ENCODE data around the gene MYL6B.
"Not testable (repeated sequence)": the region's sequence is repeated elsewhere in the genome, so short reads cannot be mapped to it uniquely, and the experiment has no call there.

MYL6B gene

DNA sequence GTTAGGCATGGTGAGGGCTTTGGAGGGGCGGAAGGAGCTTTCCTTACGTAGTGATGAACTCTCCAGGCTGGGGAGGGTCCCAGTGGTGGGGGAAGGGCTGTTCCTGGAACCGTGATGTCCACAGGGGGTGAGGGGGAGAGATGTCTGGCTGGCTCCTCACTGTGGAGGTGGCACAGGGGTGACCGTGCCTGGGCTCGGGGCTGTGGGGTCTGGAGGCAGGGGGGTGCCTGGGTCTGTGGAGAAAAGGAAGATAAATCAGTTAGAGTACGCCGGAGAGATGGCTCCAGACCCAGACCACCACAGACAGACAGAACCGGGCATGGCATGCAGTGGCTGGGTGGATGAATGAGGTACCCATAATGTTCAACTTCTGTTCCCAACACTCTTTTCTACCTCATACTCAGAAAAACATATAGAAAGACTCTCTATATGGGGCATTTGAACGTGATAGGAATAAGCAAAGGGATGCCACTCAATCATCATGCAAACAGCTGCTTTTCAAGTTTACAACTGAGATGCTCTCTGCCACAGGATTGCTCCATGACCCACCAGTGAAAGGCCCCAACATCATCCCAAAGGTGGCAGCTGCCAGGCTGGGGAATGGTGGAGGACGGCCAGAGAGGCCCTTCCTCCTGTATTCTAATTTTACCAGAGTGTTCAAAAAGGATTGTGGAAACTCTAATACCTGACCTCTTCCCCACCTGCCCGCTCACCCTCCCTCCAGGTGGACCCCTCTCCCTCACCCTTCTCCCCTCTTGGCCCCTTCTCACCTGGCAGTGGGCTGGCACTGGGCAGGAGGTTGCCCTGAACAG is 11.4 kb downstream of the MYL6B start:
- no peak for DNase-seq

DNA sequence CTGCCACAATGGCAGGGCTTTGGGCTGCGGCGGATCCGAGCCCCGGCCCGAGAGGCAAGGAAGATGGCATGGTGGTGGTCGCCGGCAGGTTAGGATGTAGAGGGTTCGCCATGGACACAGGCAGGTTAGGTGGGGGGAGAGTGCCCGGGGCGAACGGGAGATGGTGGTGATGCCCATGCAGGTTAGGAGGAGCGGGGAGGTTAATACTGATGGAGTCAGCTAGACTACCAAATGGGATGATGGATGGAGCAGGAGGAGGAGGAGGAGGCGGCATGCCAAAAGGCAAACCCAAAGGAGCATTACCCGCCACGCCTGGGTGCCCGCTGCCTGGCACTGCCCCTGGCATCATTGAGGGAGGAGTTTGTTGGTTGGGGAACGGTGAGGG is 11.9 kb downstream of the MYL6B start:
- no peak for DNase-seq

DNA sequence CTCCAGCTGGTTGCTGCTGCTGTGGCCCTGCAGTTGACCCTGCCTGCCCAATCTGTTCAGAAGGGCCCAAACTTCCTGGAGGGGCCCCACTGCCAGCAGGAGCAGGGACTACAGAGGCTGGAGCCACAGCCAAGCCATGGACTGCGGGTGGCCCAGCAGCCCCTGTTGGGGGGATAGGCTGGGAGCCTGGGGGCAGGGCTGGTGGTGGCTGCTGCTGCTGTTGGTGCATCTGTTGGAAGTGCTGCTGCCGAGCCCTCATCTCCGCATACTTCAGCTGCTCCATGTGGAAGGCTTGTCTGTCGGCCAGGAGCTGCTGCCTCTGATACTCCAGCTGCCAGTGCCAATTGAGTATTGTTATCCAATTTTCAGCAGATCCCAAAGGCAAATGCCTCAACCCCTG is 13.0 kb downstream of the MYL6B start:
- DNase-seq = no peak

DNA sequence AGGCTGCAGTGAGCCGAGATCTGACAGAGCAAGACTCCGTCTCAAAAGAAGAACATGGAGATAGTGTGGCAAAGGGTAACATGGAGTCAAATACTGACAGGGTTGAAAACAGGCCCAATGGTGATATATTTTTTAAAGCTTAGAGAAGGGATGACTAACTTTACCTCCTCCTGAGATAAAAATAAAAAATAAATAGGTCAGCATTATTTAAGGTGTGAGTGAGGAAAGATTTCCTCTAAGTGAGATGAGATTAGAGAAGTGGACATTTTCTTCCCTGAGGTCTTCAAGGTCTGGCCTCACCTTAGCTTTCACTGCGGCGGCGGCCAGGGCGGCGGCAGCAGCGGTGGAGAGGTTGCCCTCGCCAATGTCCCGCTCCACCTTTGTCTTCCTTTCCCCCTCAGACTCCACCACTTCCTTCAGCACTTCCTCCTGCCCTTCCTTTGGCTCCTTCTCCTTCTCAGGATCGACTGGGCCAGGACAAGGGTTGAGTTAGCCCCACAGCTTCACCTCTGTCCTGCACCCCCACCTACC is 16.9 kb downstream of the MYL6B start:
- no peak for DNase-seq

DNA sequence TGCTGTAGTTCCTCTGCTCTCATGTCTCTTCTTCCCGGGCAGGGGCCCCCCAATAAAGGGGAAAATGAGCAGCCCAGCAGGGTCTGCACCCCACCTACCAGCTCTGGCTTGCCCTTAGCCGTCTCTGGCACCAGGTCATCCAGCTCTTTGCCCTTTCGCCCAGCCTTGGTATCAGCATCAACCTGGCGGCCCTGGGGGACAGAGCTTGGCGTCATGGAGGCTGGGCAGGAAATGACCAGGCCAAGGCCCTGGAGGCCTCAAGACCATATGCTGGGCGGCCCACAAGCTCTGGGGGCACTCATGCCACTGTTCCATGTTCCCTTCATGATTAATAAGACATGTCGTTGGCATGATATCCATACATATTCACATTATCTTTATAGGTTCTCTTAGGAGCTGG is 20.5 kb downstream of the MYL6B start:
- no peak for DNase-seq

DNA sequence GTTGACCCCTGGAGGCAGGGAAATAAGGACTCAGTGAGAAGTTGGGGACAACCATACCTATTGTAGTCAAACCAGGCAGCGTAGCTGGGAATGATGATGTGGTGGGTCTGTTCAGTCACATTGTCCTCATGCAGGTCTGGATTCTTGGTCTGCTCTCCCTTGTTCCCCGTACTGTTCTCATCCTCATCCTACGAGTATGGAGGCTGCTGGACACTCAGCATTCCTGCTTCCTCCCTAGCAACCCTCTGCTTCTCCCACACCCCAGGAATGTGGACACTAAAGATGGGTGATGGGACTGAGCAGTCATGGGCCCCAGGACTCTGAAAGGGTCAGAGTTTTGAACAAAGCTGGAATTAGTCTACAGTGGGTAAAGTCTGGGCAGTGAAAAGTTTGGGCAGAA is 26.0 kb downstream of the MYL6B start:
- DNase-seq = no peak

DNA sequence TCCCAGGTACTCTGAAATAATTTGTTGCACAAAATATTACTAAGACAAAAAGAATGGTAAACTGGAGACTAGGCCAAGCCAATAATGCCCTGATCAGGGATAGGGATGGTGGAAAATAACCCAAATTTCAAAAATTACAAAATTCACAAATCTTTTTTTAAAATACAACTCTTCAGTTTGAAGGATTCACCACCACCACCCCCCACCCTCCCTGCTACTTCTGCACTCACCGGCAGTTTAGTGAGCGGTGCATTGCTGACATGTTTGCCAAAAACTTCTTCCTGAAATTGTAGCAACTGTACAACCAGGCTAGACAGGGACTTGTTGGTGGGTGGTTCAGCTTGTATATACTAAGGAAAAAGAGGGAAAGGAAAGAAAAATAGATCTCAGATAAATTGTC is 34.6 kb downstream of the MYL6B start:
- DNase-seq = no peak

DNA sequence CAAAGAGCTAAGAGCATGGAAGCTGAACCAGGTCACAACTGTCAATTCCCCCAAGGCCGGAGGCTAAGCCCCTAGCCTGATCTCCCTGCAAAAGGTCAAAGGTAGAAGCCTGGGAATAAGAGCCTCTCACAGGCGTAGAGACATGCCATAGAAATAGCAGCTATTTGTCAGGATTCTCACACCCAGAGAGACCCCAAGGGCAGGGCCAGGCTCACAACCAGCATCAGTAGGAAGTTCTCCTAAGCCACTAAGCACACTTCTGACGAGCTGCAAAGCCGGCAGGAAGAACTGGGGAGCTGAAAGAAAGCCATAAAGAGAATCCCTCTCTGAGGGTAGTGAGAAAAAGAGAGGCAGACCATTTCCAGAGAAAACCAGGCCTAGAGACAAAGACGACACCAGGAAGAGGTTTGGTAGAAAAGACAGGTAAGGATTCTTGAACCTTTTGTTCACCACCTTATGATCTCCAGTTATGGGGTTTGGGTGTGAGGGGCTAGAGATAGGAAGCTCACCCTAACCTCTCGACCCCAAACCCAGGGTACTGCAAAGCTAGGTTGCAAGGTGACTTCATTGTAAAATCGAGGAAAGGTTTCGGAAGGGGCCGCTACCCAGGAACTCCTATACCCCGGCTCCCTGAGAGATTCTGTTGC is 35.9 kb downstream of the MYL6B start:
- peak in 2 of 58 donors; percentile 3 to 27 for DNase-seq

DNA sequence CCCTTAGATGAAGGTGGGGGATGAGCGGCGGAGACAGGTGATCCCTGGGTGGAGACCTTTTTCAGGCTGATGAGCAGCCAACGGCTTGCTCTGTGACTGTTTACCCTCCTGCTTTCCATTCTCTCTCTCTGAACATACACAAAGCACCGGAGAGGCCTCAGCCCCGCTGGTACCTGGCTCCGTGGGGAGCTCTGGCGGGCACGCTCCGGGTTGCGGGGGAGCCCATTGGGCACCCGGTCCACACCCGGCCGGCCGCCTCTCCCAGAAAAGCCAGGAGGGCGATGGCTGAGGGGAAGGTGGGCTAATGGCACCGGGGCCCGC is 36.4 kb downstream of the MYL6B start:
- peak in 4 of 58 donors; percentile 14 to 43 (median 32) for DNase-seq

DNA sequence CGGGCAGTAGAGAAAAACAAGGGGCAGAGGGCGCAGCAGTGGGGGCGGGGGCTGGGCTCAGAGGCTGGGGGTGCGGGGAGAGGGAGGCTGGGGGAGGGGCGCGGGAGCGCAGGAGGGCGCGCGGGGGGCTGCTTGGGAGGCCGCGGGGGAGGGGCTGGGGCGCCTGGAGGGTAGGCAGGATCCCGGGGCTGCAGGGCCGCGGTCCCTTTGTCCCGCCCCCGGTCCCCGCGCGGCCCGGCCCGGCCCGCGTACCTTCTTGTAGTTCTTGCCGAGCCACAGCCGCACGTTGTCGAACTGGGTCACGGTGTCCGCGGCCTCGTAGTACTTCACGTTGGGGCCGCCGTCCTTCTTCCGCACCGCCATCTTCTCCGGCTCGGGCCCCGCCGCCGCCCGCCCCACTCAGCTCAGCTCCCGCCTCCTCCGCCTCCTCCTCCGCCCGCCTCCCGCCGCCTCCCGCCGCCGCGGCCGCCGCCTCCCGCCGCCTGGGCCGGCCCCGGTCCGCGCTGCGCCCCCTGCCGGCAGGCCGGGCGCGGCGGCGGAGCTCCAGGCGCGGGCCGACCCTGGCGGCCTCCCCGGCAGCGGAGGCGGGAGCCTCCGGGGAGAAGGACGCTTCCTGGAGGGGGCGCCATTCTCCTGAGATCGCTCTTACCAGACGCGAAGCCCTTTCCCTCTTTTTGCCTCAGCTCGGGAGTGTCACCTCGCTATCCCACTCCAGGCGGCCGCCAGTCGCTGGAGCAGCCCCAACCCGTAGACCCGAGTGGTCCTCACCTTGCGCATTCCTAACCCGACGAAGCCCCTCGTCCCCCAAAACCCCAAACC is 36.9 kb downstream of the MYL6B start, which contains the start of gene SMARCC2:
Gene SMARCC2, minus strand, starts transcription at position 385 of the 819 bp plus-strand sequence. Its CDS starts 22 bp downstream, at position 363.
- DNase-seq = peak in 56 of 58 donors; percentile 8 to 89 (median 71)

DNA sequence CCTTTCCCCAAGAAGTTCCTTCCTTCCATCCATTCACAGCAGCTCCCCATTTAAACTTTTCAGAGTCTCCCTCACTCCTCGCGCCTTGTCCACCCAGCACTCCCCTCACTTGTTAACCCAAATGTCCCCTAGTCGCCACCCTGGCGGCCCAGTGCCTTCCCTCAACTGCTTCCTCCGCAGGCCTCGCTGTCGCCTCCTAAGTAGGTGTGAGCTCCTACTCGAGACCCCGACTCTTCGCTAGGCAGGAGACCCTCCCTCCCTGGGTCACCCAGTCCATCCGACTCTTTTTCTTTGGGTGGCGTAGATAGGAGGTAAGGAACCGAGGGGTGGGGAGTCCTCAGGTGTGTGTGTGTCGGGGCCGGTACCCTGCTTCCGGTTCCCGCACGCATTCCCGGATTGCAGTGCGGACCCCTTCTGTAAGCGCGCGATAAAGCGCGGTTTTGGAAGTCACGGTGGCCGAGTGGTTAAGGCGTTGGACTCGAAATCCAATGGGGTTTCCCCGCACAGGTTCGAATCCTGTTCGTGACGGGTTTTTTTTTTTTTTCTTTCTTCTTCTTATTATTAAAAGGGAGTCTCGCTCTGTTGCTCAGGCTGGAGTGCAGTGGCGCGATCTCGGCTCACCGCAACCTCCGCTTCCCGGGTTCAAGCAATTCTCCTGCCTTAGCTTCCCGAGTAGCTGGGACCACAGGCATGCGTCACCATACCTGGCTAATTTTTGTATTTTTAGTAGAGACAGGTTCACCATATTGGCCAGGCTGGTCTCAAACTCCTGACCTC is 37.7 kb downstream of the MYL6B start:
- peak; percentile 15 to 88 (median 71) for DNase-seq

DNA sequence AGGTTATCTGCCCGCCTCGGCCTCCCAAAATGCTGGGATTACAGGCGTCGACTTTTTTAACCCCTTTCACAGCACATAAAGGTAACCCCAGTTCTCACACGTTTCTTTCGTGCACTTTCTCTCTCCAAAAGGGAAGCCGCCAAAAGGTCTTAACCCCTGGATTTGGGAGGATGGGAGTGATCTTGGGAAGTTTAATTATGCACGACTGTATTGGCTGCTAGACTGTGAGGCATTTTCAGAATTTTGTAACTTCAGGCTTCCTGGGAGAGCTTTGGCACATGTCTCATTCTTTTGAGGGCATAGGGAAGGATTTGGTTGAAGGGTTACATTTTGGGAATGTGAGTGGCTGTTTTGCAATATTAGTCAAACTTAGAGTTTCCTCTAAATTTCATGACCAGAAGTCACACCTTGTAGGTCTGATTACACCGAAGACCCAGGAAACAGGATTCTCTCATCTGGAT is 38.3 kb downstream of the MYL6B start:
- DNase-seq = peak in 2 of 58 donors; percentile 14 to 18

DNA sequence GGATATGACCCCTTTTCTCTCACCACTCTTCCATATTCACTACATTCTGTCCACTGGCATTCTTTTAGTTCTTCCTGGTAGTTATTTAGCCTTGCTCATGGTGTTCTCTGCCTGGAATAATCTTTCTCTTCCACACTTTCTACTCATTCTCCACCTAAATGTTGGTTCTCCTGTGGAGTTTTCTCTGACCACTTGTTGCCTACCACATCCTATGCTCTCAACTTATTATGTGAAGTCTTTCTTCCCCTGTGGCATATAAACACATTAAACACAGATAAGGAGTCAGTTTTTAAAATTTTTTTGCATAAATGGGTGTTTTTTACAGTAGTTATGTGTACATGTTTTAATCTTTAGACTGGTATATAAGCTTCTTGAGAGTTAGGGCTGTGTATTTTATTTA is 40.2 kb downstream of the MYL6B start:
- DNase-seq = no peak

DNA sequence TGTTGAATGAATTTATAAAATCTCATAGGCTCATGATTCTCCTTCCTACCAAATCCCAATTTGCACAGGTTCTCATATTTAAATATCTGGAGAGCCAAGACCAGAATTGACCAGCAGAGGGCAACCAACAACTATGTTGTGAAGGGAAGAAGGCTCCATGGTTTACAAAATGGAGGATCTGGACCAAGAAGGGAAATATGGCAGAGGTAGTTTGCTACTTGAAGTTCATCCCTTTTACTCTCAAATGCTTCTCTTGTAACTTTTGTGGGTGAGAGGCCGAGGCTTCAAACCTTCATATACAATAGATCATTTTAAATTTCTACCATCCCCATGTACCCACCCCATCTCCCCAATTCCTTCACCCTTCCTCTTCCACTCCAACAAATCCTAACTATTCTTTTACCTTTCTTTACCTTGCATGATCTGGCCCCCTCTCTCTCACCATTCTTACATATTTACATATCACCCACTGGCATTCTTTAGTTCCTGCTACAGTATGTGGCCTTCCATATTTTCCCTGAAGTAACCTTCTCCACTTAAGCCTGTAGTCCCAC is 40.7 kb downstream of the MYL6B start:
- peak in 38 of 58 donors; percentile 2 to 84 (median 28) for DNase-seq

DNA sequence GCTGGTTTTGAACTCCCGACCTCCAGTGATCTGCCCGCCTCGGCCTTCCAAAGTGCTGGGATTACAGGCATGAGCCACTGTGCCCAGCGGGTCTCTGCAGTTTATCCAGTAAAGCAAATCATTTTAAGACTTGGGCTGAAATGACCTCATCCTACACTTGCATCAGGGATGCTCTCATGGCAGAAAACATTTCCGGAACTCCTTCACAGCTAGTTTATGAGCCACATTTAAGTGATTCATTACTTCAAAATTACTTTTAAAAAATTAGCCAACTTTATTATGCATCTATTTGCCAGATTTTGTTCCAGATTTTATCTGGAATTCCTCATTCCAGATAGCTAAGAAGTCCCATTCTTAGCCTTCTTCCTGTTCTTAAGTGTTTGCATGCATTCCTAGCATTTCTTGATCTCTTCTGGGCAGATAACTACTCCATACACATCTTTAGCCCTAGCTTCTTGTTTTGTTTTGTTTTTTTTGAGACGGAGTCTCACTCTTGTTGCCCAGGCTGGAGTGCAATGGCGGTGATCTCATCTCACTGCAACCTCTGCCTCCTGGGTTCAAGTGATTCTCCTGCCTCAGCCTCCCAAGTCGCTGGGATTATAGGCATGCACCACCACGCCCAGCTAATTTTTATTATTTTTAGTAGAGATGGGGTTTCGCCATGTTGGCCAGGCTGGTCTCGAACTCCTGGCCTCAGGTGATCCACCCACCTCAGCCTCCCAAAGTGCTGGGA is 44.6 kb downstream of the MYL6B start:
- not testable (repeated sequence) for DNase-seq

DNA sequence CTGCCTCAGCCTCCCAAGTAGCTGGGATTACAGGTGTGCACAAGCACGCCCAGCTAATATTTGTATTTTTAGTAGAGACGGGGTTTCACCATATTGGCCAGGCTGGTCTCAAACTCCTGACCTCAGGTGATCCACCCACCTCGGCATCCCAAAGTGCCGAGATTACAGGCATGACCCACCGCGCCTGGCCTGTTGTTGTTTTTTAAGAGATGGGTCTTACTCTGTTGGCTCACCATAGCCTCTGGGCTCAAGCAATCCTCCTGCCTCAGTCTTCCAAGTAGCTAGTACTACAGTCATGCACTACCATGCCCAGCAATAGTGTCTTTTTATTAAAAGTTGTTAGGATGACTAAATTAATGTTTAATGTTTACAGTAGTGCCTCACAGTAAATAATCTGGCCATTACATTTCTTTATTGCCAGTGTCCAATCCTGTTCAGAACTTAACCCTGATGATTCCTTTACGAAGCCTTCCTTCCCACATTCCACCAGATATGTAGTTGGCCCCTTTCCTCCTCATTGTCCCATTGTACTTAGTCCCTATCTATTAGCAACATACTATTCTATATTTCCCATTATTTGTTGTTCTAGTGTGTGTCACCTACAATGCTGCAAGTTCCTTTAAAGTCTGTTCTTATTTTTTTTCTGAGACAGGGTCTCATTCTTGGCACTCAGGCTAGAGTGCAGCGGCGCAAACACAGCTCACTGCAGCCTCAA is 45.7 kb downstream of the MYL6B start:
- DNase-seq = no peak

DNA sequence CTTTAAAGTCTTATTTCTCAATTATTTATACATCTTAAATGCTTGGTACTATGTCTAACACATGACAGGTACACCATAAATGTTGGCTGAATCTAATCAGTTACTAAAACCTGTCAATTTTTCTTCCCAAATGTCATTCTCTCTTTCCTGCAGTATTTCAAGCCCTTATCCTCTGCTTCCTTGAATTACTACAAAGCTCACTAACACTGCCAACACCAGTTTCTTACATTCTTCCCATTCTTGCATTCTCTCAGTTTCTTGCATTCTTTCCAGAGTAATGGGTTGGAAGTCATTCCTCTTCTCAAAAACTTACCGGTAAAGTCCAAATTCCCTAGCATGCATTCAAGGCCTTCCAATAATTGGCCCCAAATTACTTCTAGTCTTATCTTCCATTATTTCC is 46.4 kb downstream of the MYL6B start:
- DNase-seq = no peak

DNA sequence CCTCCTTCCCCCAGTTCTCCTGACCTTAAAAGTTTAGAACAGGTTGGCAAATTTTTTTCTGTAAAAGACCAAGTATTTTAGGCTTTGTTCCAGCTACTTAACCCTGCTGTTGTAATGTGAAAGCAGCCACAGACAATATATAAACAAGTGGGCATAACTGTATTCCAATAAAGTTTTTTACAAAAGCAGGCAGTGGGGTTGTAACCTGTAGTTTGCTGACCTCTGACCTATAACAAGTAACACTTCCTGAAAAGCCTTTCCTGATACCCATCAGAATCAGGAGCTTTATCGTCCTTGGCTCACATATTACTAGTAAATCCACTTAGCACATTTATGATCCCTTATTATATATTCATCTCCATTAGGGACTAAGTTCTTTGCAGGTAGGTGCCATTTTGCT is 50.0 kb downstream of the MYL6B start:
- no peak for DNase-seq

DNA sequence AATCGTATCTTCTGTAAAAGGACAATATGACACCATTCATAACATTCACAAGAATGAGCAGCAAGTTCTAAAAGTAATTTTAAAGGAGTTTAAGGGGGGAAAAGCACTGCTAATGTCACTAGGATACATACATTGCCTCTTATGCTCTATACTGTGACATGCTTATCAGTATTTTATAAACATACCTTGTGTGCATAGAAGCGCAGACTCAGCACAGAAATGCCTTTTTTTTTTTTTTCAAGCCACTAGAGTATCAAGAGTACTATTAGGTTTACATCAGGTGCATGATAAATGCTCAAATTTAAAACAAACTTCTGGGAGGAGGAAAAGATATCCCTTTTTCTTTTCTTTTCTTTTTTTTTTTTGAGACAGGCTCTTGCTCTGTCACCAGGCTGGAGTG is 50.5 kb downstream of the MYL6B start:
- DNase-seq = no peak
